ENCODE measurements around the gene YPEL2. TPM values are rescaled to one million over a fixed set of nuclear protein-coding genes. Genes with fewer than 3 reads are reported as not detected.

YPEL2 gene
- total RNA-seq, 1 experiment from 2014 or later: 2.9 TPM

DNA sequence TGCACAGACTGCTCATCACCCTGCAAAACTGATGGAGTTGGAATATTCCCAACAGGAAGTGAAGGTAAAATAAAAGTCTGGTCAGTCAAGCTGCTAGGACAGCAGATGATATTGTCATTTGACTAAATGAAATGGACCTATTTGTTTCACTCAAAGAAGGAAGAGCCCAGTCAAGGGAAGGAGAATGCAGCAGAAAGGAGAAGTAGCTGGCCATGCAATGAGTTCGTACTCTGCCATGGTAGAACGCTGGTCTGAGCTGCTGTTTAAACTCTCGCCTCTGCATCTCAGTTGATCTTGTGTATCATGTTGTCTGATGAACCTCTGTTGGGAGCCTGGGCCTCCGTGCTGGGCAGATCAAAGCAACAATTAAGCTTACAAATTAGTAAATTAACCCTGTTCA, 15.6 kb upstream of the YPEL2 start:
- no peaks in the 10 kb centered on the region for H3K36me3 Mint-ChIP-seq (ENCODE audit: insufficient read depth, unreplicated experiment)
- no peak overlapping the region for H3K27ac Mint-ChIP-seq (ENCODE audit: unreplicated experiment)
- CTCF ChIA-PET: interaction anchor here (0.6 kb wide), 1 partner anchor 244 kb away, joined by 3 read pairs; no protein-coding TSS in a partner anchor
- DNase-seq: no peak
- no peaks in the 10 kb centered on the region for H3K4me1 Mint-ChIP-seq (ENCODE audit: low read depth, unreplicated experiment)
- Histone ChIP-seq H3K9me3 (0 out of 2 replicates have a peak, but pooled peaks cover 6% of the 10 kb centered on the region), H3K4me1 (no peaks in the 10 kb centered on the region), H3K27me3 (replicated peaks; ENCODE audit: control insufficient read depth, insufficient read depth, low read length) (no peaks in the 10 kb centered on the region), H3K4me3 (ENCODE audit: low read depth, low read length) (no peak overlapping the region), H3K36me3 (ENCODE audit: control insufficient read depth, insufficient read depth, low read length) (no peaks in the 10 kb centered on the region)
- H3K4me3 Mint-ChIP-seq (ENCODE audit: unreplicated experiment): no peak overlapping the region
- H3K9me3 Mint-ChIP-seq (ENCODE audit: unreplicated experiment): no peaks in the 10 kb centered on the region
- peaks cover 2% of the 10 kb centered on the region for H3K27me3 Mint-ChIP-seq (ENCODE audit: insufficient read depth, unreplicated experiment)
- POLR2A ChIA-PET: no interaction called here
- BruUV-seq (replicated peaks): no TSS peak
- TF ChIP-seq, protein P1, sequence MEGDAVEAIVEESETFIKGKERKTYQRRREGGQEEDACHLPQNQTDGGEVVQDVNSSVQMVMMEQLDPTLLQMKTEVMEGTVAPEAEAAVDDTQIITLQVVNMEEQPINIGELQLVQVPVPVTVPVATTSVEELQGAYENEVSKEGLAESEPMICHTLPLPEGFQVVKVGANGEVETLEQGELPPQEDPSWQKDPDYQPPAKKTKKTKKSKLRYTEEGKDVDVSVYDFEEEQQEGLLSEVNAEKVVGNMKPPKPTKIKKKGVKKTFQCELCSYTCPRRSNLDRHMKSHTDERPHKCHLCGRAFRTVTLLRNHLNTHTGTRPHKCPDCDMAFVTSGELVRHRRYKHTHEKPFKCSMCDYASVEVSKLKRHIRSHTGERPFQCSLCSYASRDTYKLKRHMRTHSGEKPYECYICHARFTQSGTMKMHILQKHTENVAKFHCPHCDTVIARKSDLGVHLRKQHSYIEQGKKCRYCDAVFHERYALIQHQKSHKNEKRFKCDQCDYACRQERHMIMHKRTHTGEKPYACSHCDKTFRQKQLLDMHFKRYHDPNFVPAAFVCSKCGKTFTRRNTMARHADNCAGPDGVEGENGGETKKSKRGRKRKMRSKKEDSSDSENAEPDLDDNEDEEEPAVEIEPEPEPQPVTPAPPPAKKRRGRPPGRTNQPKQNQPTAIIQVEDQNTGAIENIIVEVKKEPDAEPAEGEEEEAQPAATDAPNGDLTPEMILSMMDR (IDR thresholded peaks at IDR 0.05; ENCODE audit: insufficient read depth in 1 of 2, low read depth in 1 of 2, low read length in 1 of 2, severe bottlenecking in 1 of 2, unreplicated experiment in 1 of 2): no peak
- intact Hi-C loops (cut with micrococcal nuclease; ENCODE audit: unreplicated experiment): no loop called here

DNA sequence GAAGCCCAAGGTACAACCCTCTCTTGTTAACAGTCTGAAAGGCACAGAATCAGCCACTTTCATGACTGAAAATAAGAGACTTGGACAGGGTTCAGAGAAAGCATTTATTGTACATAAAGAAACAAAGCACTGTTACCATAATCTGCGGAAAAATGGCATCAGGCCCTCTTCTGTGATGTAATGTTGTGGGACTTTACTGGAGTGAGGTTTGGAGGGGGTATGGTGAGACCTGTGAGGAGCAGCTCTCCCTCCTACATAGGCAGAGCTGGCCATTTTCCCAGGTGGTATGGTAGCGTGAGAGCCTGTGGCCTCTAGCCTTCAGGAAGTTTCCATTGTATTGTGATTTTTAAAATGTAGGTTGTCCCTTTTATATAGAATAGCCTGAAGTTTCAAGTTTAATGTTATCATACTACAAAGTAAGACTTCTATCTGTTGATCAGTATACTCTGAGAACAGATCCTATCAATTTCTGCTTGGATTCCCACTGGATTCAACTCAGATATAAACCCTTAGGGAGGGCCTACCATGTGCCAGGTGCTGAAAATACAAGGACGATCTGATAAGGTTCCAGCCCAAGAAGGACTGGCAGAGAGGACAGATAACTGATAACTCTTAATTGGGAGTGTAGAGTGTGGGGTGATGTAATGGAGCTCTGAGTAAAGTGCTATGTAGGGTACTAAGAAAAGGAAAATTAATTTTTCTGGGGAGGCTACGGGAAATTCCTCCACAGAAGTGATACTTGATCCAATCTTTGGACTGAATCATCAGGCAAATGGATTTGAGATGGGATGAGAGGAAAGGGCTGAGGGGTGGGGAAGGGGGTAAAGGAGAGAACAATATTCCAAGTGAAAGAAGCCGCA, 4.1 kb upstream of the YPEL2 start:
- no TSS peak for BruUV-seq (replicated peaks)
- no peak overlapping the region for H3K4me3 Mint-ChIP-seq (ENCODE audit: unreplicated experiment)
- no peak for DNase-seq

DNA sequence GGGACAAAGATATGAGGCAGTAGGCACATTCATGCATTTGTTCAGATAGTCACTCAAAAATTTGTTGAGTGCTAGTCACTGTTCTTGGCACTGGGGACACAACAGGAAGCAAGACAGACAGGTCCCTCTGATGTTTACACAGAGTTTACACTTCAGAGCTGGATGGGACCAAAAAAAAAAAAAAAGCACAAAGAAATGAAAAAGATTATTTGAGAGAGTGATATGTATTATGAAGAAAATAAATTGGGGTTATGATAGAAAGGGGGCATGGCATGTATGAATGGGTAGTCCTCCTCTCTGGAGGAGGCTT, 3.5 kb upstream of the YPEL2 start:
- Histone ChIP-seq H3K36me3 (ENCODE audit: control insufficient read depth, insufficient read depth, low read length) (no peaks in the 10 kb centered on the region), H3K9me3 (no peaks in the 10 kb centered on the region), H3K27me3 (replicated peaks; ENCODE audit: control insufficient read depth, insufficient read depth, low read length) (no peaks in the 10 kb centered on the region), H3K4me3 (ENCODE audit: low read depth, low read length) (no peak overlapping the region), H3K4me1 (peaks cover 21% of the 10 kb centered on the region)
- TF ChIP-seq, protein P1 (IDR thresholded peaks at IDR 0.05; ENCODE audit: insufficient read depth in 1 of 2, low read depth in 1 of 2, low read length in 1 of 2, severe bottlenecking in 1 of 2, unreplicated experiment in 1 of 2): no peak
- no peaks in the 10 kb centered on the region for H3K27me3 Mint-ChIP-seq (ENCODE audit: insufficient read depth, unreplicated experiment)
- no peaks in the 10 kb centered on the region for H3K9me3 Mint-ChIP-seq (ENCODE audit: unreplicated experiment)
- CTCF ChIA-PET: interaction anchor here (2.9 kb wide), 1 partner anchor 16 kb away, joined by 26 read pairs; no protein-coding TSS in a partner anchor
- no TSS peak for BruUV-seq (replicated peaks)
- POLR2A ChIA-PET: no interaction called here
- intact Hi-C loops (cut with micrococcal nuclease; ENCODE audit: unreplicated experiment): no loop called here
- H3K4me1 Mint-ChIP-seq (ENCODE audit: low read depth, unreplicated experiment): peaks cover 22% of the 10 kb centered on the region
- H3K4me3 Mint-ChIP-seq (ENCODE audit: unreplicated experiment): no peak overlapping the region
- no peak for DNase-seq
- H3K27ac Mint-ChIP-seq (ENCODE audit: unreplicated experiment): no peak overlapping the region
- no peaks in the 10 kb centered on the region for H3K36me3 Mint-ChIP-seq (ENCODE audit: insufficient read depth, unreplicated experiment)

More for the DNA sequence above, 4.1 kb upstream of the YPEL2 start:
- Mint-ChIP-seq H3K4me1 (ENCODE audit: low read depth, unreplicated experiment) (peaks cover 19% of the 10 kb centered on the region), H3K9me3 (ENCODE audit: unreplicated experiment) (no peaks in the 10 kb centered on the region), H3K27me3 (ENCODE audit: insufficient read depth, unreplicated experiment) (no peaks in the 10 kb centered on the region), H3K36me3 (ENCODE audit: insufficient read depth, unreplicated experiment) (no peaks in the 10 kb centered on the region), H3K27ac (ENCODE audit: unreplicated experiment) (no peak overlapping the region)
- TF ChIP-seq, protein P1 (IDR thresholded peaks at IDR 0.05; ENCODE audit: insufficient read depth in 1 of 2, low read depth in 1 of 2, low read length in 1 of 2, severe bottlenecking in 1 of 2, unreplicated experiment in 1 of 2): no peak
- H3K27me3 ChIP-seq (replicated peaks; ENCODE audit: control insufficient read depth, insufficient read depth, low read length): no peaks in the 10 kb centered on the region
- peaks cover 16% of the 10 kb centered on the region for H3K4me1 ChIP-seq
- POLR2A ChIA-PET: no interaction called here
- H3K36me3 ChIP-seq (ENCODE audit: control insufficient read depth, insufficient read depth, low read length): no peaks in the 10 kb centered on the region
- intact Hi-C loops (cut with micrococcal nuclease; ENCODE audit: unreplicated experiment): no loop called here
- CTCF ChIA-PET: no interaction called here
- H3K9me3 ChIP-seq: no peaks in the 10 kb centered on the region
- H3K4me3 ChIP-seq (ENCODE audit: low read depth, low read length): no peak overlapping the region

All from Caco-2 (cell line).